LoVo (cell line): Measurements from ENCODE around the gene NRN1L.
A peak's percentile ranks its signal among the peaks of the same experiment; 100 is the strongest.
"Not testable (repeated sequence)": the region's sequence is repeated elsewhere in the genome, so short reads cannot be mapped to it uniquely, and the experiment has no call there.

Experiments used
- DNase-seq: peaks from one replicate; pipeline ENCODE4 v3.0.0-alpha.2; 2016; ENCODE audit warnings: low spot score

Gene NRN1L

DNA sequence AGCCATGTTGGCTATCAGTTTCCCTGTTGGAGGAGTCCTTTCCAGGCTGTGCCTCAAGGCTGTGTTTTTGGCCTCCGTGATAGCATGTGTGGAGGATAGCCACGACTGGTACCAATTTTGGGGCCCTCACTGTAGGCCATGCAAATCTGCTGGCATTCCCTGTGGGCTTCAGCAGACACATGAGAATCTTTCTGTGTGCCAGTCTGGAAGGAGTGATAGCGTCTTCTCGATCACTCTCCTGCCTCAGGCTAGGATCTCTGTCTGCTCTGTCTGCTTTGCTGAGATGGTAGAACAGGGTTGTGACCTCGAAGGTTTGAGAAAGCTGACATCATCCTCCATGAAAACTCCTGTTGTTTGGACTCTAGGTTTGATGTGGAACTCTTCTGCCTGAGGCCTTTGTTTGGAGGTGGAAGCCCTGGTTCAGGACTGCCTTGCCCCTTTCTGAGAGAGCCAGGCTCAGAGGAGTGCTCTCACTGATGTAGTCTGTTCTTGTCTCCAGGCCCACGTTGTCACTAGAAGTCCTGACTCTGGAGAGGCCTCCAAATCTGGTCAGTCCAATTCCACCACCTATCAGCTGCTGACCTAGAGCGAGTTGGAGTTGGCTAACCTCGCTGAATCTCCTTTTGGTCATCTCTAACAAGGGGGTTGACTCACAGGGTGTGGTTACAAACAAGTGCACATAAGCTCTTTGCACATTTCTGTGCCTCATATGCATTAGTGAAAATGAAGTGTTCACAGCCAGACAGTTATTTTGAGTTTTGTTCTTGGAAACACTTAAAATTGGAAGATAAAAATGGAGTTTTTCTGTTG, 23.9 kb upstream of the NRN1L start:
- no peak for DNase-seq

DNA sequence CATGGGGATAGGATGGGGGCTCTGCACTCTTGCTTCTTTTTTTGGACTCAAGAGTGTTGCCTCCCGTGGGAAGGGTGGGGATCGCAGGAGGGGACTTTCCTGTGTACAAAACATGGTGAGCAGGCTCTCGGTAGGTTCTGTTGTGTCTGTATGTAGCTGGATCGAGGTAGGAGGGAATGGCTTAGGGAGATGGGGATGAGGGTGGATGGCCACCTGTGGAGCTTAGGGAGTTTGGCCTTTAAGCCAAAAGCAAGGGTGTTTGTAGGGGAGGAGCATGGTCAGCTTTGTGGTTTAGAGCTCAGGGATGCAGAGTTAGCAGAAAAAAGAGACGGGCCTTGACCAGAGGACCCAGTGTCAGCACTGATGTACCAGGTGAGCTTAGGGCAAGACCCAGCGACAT, 22.8 kb upstream of the NRN1L start:
- DNase-seq = no peak

DNA sequence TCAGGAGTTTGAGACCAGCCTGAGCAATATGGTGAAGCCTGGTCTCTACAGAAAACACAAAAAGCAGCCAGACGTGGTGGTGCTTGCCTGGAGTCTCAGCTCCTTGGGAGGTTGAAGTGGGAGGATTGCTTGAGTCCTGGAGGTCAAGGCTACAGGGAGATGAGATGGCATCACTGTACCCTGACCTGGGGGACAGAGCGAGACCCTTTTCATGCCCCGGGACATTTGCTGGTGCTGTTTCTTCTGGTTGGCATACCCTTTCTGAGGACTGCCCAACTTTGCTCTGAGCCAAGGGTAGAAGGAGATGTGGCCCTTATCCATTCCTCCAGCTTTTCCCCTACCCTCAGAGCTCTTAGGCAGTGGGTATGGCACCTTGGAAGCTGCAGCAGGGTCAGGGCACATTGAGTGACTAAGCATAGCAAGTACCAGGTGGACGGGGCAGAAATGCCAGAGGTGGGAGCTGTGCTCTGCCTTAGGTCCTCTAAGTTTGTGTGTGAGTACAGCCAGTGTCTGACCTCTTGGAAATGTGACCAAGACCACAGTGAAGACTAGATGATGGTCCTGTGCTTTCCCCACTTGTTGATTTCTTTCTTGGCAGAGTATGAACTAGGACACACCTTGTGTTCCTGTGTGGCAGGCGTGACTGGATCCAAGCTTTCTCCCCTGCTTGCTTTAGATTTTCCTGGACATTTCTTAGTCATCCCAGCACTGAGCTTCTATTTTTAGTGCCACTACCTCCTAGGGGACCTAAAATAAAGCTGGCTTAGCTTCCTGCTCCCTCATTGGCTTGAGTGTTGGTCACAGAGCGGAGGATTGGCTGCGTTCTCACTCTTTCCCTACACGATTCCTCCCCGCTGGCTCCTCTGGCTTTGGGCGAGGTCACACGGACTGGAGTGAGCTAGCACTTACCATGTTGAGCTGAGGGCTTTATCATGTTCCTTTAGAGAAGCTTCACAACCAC, 21.8 kb upstream of the NRN1L start:
- no peak for DNase-seq

DNA sequence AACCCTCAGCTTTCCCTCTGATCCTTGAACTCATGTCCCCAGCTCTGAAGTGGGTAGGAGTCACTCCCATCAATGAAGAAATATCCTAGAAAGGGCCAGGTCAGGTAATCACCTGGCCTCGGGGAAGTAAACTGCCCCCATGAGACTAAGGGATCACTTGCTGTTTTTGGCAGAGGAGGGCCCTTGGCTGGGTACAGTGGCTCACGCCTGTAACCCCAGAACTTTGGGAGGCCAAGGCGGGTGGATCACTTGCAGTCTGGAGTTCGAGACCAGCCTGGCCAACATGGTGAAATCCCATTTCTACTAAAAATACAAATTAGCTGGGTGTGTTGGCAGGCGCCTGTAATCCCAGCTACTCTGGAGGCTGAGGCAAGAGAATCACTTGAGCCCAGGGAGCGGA, 20.6 kb upstream of the NRN1L start:
- not testable (repeated sequence) for DNase-seq

DNA sequence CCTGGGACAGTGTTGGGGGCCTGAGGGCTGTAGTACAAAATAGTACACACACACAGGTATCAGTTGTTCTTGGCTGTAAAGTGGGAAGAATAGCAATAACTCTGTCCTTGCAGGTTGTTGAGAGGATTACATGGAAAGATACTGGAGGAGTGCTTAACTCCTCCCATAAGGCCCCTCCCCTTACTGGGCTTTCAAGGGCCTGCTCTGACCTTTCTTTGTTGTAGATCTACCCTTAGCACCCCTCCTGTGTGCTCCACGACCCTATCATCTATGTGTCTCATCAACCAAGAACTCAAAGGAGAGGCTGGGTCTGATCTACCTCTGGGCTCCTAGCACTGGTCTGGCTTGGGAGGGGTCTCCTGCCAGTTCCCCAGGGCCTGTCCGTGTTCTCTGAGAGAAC, 20.1 kb upstream of the NRN1L start:
- DNase-seq = no peak

DNA sequence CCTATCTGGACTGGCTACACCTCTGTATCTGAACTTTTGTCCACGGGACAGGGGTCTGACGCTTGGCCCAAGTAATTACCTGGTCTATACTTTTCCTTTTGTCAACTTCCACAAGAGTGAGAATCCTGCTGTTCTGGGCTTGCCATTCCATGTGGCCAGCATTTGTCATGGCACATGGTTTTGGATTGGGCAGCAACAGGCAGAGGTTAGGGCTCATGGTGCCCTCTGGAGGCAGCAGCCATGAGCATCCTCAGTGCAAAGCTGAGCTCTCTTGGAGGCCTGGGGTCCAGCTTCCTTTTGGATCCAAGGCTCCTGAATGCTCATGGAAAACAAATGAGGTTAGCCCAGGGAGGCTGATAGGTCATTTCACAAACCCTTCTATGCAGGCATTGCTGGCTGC, 19.4 kb upstream of the NRN1L start:
- no peak for DNase-seq

DNA sequence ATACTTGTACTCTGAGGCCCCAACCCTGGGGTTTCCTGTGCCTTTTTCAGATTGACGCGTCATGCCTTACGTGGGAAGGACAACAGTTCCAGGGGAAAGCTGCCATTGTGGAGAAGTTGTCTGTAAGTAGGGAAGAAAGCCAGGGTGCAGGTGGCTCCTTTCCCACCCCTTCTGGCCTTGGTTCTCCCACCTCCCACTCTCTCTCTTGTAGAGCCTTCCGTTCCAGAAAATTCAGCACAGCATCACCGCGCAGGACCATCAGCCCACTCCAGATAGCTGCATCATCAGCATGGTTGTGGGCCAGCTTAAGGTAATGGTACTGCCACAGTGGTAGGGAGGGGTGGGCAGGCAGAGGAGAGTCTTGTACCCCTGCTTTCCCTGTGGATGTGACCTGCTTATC, 16.4 kb upstream of the NRN1L start:
- no peak for DNase-seq

DNA sequence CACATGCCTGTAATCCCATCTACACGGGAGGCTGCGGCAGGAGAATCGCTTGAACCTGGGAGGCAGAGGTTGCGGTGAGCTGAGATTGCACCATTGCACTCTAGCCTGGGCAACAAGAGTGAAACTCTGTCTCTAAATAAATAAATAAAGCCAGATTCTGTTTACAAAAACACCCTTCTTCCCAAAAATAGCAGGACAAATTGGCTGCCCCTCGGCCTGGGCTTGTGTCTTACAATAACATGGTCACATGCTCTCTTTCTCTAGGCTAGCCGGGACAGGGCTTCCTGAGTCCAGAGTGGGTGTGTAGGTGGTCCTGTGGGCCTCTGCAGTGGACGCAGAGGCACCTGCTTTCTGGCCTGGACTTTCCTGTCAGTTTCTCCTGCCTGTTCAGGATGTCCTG, 15.0 kb upstream of the NRN1L start:
- DNase-seq = no peak

DNA sequence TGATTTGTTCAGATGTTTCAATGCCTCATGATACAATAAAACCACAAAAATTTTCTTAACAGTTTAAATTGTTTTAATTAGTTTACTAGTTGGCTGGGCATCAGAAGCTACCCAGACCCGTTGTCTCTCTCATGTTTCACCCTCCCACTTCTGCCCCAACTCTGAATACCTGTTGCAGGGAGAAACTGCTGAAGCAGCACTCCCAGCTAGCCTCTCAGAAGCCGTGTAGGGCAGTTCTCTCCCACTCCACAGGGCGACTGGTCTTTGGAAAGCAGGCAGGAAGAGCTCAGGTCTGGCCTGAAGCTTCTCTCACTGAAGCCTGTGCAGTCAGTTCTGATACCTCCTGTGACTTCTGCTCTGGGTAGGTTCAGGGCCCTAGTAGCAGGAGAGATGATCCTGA, 13.4 kb upstream of the NRN1L start:
- DNase-seq = no peak

DNA sequence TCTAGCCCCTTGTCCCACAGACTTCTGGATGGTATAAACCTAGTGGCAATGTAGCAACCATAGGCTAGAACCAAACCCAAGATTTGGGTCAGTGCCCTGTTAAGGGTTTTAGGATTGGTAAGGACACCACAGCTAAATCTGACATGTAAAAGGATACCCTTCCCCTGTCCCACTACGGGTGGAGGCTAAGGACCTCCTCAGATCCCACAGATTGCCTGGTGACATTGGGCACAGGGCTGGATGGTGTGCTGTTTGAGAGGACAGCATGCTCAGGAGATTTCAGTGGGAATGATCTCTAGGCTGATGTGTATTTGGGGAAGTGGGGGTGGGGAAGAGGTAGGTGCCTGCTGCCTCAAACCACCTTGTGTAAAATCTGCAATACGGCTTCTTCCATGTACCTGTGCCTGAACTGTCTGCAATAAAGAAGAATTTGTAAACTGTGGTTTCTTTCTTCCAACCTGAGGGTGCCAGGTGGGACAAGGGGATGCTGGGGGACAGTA, 12.5 kb upstream of the NRN1L start:
- no peak for DNase-seq

DNA sequence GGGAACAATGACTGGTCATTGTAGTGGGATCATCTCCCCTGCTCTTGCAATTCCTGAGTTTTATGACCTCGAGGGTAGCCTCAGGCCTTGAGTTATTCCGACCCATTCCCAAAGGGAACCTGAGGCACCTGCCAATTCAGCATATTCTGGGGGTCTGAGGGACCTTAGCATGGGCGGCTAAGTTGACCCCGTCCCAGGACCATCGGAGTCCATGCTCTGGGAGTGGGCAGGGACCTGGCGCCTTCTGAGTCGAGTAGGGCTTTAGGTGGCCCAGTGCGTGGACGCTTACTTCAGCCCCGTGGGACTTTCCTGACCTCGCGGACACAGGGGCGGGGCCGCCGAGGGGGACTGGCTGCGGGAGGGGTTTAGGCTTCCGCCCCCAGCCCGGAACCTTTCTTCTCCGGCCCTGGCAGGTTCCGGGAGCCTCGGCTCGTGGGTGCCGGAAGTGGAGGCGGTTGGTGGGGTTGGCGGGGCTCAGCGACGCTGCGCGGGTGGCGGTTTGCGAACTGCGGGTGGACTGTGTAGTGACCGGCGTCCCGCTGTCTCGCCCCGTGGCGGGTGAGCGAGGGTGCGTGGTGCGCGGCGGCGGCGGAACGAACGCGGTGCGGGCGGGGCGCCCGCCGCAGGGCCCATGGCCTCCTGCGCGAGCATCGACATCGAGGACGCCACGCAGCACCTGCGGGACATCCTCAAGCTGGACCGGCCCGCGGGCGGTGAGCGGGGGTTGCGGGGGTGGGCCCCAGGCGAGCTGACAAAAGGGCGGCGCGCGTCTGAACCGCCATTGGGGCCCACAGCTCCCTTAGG, 11.9 kb upstream of the NRN1L start, which contains the start of gene EDC4:
Gene EDC4 (plus strand): TSS at position 422 of the 804 bp plus-strand sequence. CDS start 210 bp downstream, at position 632.
- DNase-seq = peak; percentile 73

DNA sequence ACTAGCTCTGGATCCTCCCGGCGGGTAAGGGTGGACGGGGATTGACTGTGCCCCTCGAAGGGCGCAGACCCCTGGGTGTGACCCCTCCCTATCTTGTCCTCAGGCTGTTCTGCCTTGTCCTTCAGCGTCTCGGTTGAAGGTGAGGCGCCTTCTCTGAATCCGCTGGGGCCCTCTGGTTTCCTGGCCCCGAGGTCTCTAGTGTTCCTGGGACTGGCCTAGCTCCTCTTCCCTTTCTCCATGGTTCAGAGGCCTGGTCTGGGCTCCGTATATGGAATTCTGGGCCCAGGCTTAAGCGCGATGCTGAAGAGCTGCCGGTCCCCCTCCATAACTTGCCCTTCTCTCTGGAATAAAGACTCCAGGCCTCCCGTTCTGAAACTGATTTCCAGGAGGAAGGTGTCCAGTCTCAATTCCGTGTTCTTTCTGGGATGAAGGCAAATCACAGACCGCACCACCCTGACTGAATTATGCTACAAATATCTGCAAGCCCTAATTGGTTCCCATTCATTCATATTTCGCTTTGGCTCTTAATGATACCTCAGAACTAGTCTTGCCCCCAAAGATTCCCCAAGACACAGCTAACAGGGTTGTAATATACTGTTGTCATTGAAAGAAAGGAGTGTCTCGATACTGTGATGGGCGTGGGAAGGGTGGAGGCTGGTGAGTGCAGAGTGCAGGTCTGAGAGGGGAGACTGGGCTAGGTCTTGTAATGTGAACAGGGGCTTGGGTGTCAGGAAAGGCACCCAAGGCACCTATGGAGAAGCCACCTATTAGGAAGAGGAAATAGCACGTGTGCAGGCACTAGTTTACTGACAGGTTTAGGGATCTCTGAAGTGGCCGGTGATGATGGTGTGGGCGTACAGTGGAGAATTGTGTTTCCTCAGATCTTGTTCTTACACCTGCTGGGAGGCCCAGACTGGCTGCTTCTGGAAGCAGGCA, 11.0 kb upstream of the NRN1L start:
- DNase-seq = no peak

DNA sequence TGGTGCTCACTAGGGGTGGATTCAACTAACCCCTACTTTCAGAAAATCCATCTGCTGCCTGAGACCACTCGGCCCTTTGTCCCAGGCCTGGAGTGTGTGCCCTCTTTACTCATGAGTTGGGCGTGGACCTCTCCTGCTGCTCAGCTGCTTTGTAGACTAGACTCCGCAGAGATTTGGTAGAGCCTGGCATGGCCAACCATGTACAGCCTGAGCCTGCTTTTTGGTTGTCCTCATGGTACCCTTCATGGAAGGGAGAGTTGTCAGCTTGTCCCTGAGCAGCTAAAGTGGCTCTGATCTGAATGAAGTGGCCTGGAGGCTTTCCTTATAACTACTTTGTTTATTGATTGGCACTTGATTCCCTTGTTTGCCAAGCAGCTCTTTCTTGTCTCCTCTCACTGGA, 10.3 kb upstream of the NRN1L start:
- DNase-seq = no peak

DNA sequence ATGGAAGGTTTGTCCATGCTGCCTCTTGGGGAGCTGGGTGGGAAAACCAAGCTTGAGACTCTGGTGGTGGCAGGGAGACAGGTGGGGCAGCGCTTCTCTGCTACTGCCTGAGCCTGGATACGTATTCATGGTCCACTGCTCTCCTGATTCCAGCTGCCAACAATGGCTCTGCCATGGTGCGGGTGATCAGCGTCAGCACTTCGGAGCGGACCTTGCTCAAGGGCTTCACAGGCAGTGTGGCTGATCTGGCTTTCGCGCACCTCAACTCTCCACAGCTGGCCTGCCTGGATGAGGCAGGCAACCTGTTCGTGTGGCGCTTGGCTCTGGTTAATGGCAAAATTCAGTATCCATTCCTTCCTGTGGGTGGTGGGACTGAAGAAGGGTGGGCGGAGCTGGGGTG, 7.6 kb upstream of the NRN1L start:
- DNase-seq = no peak

DNA sequence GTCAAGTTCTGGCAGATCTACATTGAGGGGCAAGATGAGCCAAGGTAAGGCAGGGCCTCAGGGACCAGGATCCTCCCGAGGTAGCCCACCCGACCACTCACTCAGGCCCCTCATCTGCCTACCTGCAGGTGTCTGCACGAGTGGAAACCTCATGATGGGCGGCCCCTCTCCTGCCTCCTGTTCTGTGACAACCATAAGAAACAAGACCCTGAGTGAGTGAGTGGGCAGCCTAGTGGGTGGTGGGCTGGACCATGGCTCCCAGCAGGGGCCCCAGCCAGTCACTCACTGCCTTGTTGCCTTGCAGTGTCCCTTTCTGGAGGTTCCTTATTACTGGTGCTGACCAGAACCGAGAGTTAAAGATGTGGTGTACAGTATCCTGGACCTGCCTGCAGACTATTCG, 6.5 kb upstream of the NRN1L start:
- no peak for DNase-seq

DNA sequence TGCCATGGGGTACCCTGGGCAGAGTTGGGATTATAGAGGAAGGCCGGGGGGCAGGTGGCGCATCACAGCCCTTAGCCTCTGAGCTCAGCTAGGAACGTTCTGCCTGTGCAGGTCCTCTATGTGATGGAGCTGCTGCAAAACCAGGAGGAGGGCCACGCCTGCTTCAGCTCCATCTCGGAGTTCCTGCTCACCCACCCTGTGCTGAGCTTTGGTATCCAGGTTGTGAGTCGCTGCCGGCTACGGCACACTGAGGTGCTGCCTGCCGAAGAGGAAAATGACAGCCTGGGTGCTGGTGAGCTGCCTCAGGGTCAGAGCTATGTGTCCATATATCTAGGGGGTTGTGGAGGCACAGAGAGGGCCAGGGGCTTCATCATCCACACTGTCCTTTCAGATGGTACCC, 5.8 kb upstream of the NRN1L start:
- DNase-seq = no peak

DNA sequence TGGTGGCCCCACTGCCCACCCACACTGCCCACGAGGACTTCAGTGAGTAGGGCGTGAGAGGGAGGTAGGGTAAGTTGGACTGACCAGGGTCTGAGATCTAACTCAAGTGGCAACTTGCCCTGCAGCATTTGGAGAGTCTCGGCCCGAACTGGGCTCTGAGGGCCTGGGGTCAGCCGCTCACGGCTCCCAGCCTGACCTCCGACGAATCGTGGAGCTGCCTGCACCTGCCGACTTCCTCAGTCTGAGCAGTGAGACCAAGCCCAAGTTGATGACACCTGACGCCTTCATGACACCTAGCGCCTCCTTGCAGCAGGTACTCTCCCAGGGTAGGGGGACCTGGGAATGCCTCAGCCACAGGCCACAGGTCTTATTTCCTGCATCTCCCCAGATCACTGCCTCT, 5.2 kb upstream of the NRN1L start:
- DNase-seq = no peak

DNA sequence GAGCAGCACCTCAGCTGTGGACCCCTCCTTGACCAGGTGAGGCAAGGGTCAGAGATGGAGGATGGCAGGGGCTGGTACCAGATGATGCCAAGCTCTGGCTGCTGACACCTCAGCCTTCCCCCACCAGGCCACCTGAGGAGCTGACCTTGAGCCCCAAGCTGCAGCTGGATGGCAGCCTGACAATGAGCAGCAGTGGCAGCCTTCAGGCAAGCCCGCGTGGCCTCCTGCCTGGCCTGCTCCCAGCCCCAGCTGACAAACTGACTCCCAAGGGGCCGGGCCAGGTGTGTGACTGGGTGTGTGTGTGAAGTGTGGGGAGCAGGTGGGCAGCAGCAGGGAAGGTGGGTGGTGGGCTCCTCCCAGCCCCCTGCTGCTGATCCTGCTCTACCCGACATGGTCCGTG, 4.7 kb upstream of the NRN1L start:
- DNase-seq = no peak

DNA sequence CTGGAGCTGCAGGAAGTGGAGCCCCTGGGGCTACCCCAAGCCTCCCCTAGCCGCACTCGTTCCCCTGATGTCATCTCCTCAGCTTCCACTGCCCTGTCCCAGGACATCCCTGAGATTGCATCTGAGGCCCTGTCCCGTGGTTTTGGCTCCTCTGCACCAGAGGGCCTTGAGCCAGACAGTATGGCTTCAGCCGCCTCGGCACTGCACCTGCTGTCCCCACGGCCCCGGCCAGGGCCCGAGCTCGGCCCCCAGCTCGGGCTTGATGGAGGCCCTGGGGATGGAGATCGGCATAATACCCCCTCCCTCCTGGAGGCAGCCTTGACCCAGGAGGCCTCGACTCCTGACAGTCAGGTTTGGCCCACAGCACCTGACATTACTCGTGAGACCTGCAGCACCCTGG, 4.1 kb upstream of the NRN1L start:
- no peak for DNase-seq

DNA sequence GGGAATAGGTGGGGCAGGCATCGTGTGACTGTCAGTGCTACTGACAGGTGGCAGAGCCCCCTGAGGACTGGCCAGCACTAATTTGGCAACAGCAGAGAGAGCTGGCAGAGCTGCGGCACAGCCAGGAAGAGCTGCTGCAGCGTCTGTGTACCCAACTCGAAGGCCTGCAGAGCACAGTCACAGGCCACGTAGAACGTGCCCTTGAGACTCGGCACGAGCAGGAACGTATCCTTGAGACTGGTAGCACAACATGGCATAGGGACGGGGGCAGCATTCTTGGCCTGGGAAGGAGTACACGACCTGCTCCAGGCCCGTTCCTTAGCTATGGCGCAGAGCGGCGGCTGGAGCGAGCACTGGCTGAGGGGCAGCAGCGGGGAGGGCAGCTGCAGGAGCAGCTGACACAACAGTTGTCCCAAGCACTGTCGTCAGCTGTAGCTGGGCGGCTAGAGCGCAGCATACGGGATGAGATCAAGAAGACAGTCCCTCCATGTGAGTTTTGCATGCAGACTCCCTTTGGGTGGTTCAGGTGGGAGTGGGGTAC, 3.0 kb upstream of the NRN1L start:
- no peak for DNase-seq
